NCI-H1092 (cell line): ENCODE data around the gene TUBA1B.
"Not testable (repeated sequence)": the region's sequence is repeated elsewhere in the genome, so short reads cannot be mapped to it uniquely, and the experiment has no call there.

Experiments used
- DNase-seq: peaks from one replicate; lab custom pipeline; 2025; lab: John Stamatoyannopoulos, UW

The TUBA1B gene

DNA sequence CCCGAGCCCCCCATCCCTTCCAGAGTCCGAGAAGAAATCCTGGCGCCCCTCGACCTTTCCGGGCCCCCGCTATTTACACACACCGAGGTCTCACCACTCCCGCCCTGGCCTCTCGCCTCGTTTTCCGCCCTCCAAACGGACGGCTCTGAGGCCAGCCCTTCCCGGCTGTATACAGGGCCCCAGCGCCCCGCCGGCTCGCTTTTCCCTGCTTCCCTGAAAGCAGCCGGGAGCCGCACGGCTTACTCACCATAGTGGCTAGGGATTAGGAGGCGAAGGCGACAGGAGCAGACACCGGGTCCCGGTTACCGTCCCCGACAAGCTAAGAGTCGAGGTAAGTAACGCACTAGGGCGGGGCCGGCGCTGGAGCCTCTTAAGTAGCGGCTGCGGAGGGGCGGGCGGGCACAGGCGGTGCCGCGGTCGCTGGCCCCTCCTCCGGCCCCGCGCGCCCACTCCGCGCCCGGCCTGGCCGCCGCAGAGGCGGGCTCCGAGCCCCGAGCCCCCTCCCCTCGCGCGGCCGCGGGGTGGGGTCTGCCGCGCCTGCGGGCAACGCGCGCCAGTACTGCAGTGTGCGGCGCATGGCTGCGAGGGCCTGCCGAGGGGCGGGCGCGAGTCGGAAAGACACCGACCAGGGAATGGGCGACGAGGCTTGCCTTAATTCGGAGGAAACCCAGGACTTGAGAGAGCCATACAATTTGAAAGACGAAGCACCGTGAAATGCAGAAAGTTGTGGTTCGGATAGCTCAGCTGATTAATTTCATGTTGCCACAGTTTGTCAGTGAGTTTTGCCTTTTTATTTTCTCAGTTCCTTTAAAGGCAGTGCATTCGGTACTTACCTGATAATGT, at the start of gene TUBA1B:
Gene TUBA1B, minus strand, starts transcription at position 345 of the 843 bp plus-strand sequence. Its CDS starts 95 bp downstream, at position 250.
- peak; percentile 80 for DNase-seq

DNA sequence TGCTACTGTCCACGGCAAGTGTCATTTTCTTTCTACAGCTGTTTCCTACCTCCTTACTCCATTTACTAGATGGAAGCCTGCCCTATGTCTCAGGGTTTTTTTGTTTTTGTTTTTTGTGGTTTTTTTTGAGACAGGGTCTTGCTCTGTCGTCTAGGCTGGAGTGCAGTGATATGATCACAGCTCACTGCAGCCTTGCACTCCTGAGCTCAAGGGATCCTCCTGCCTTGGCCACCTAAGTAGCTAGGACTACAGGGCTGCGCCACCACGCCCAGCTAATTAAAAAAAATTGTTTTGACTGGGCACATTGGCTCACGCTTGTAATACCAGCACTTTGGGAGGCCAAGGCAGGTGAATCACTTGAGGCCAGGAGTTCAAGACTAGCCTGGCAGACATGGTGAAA, 43.0 kb upstream of the TUBA1B start:
- DNase-seq: no peak

DNA sequence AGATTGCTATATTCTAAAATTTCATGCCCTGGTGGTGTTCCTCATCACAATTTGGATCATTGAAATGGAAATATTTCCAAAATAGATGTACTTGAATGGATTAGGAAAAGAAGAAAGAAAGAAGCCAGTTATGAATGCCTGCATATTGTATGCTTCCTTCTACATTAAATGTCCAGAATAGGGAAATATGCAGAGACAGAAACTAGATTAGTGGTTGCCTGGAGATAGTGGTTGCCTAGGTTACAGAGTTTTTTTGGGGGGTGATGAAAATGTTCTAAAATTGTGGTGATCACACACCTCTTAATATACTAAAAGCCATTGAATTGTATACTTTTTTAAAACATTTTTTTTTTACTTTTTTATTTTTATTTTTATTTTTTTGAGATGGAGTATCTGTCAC, 39.7 kb upstream of the TUBA1B start:
- DNase-seq: no peak

GRCh38 chr12:49165114-49165513, 33.9 kb upstream of the TUBA1B start:
- DNase-seq: no peak

DNA sequence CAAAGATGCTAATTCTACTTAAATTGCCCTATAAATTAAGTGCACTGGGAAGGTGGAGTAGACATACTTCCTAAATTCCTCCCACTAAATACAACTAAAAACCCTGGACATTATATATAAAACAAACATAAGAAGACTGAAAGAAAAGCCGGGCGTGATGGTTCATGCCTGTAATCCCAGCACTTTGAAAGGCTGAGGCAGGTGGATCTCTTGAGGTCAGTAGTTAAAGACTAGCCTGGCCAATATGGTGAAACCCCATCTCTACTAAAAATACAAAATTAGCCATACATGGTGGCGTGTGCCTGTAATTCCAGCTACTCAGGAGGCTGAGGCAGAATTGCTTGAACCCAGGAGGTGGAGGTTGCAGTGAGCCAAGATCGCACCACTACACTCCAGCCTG, 30.7 kb upstream of the TUBA1B start:
- not testable (repeated sequence) for DNase-seq

GRCh38 chr12:49161092-49161795, 30.0 kb upstream of the TUBA1B start:
- DNase-seq: no peak

DNA sequence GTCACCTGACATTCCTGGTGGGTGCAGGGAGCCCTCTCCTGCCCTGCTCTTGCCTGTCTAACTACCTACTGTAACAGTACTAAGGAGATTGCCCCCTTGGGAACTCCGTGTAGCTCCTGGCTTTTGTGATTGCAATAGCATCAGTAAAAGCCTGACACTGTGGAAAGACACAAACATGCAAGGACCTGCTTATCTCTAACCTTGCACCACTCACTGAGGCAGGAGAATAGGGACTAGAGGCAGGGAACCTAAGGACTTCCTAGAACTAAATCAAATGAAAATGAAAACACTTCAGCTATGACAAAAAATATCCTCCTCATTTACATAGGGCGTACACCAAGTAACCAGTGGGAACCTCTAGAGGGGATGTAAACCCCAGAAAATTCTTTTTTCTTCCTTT, 29.2 kb upstream of the TUBA1B start:
- DNase-seq: no peak

- DNase-seq: no peak
Measured at GRCh38 chr12:49154221-49154620, 23.0 kb upstream of the TUBA1B start.

DNA sequence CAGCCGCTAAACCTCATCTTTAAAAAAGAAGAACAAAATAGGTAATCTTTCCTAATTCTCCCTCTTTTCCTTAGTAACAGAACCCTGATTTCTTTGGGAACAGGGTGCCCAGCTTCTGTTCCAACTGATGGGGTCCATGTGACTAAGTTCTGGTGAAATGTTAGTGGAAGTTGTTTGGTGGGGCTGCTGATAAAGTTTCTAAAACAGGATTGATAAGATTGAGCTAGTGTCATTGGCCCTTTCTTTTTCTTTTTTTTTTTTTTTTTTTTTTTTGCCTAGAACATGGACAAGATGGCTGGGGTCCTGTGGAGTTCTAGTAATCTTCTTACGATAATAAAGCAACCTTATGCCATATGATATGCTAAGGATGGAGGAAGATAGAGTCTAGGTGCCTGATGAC, 16.2 kb upstream of the TUBA1B start:
- DNase-seq: no peak

DNA sequence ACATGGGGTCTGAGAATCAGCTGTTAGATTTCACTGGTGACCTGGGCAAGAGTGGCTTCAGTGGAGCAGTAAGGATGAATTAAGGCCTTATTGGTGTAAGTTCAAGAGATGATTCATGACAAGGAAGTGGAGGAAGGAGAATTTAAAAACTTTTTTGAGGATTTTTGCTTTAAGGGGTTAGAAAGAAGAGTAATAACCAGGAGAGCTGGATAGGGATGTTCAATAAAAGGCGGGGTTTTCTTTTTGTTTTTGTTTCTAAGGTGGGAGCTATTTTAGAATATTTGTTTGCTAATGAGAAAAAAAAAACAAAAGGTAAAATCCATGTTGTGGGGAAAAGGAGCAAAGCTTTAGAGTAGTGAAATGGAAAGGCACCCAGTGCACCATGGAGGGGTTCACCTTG, 15.2 kb upstream of the TUBA1B start:
- DNase-seq: no peak

DNA sequence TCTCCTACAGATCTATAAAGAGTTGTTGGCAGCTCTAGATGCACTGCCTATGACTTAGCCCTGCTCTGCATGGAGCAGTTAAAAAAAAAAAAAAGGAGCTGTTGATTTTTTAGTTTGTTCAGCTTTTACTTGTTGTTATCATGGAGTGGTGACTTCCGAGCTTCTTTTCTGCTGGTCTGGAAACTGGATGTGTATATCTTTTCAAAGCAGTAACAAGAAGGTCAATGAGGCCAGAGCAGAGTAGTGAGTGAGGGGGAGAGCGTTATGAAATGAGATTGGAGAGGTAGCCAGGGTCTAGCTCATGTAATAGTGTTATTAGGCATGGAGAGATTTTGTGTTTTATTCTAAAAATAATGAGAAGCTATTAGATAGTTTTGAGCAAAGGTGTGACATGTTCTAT, 13.2 kb upstream of the TUBA1B start:
- DNase-seq: no peak

GRCh38 chr12:49138999-49139398, 7.8 kb upstream of the TUBA1B start:
- no peak for DNase-seq

DNA sequence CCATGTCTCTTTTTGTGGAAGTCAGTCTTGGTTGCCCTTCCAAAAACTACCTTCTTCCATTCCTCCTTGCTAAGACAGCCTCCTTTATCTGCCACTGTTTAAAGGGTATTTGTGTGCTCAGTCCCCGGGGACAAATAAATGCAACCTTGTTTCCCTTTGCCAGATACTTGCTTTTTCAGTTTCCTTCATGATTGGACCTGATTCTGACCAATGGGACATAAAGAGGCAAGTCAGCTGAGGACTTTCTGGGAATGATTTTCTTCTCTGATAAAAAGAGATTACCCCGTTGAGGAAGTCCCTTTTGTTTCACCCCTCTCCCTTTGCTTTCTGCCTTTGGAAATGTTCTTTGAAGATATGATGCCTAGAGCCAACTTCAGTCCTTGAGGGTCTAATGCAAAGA, 7.4 kb upstream of the TUBA1B start:
- DNase-seq: no peak

DNA sequence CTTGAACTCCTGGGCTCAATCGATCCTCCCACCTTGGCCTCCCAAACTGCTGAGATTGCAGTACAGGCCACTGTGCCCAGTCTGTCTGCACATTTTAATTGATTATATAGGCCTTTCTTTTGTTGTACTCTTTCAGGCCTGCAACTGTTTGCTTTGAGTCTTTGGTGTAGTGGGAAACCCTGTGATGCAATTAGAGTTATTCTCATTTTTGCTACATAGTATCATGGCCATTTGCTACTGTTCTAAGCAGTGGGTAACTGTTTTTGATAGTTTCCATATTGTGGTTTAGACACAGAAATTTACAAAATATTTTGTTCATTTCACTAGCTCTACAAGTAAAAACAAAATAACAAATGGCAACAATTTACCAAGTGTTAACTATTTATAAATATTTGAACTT, 6.3 kb upstream of the TUBA1B start:
- DNase-seq: no peak

GRCh38 chr12:49136997-49137396, 5.8 kb upstream of the TUBA1B start:
- not testable (repeated sequence) for DNase-seq

GRCh38 chr12:49133590-49133989, 2.4 kb upstream of the TUBA1B start:
- DNase-seq: no peak

GRCh38 chr12:49133014-49133413, 1.8 kb upstream of the TUBA1B start:
- DNase-seq: no peak

DNA sequence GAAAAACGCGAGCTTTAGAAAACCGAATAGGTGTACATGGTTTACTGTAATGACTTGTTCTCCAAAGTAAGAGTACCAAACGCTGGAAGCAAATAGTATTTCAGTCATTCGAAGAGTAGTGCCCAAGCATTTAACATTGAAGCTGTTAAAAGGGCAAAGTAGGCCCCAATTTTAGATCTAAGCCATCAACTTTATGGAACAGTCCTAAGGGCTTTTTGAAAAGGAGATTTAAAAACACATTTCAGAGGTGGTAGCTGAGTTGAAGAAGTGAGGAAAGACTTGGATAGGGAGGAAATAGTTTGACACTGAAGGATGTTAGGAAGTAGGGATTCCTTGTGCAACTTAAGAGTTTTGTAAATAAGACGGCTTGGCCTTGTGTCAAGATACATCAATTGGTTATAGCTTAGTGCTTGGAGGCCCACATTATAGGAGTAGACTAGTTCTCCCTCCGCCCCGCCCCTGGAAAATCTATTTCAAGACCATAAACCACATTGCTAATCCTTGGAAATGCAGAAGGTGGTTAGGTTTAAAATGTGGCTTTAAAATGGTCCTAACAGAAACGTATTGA, 783 bp upstream of the TUBA1B start:
- DNase-seq: peak; percentile 25

DNA sequence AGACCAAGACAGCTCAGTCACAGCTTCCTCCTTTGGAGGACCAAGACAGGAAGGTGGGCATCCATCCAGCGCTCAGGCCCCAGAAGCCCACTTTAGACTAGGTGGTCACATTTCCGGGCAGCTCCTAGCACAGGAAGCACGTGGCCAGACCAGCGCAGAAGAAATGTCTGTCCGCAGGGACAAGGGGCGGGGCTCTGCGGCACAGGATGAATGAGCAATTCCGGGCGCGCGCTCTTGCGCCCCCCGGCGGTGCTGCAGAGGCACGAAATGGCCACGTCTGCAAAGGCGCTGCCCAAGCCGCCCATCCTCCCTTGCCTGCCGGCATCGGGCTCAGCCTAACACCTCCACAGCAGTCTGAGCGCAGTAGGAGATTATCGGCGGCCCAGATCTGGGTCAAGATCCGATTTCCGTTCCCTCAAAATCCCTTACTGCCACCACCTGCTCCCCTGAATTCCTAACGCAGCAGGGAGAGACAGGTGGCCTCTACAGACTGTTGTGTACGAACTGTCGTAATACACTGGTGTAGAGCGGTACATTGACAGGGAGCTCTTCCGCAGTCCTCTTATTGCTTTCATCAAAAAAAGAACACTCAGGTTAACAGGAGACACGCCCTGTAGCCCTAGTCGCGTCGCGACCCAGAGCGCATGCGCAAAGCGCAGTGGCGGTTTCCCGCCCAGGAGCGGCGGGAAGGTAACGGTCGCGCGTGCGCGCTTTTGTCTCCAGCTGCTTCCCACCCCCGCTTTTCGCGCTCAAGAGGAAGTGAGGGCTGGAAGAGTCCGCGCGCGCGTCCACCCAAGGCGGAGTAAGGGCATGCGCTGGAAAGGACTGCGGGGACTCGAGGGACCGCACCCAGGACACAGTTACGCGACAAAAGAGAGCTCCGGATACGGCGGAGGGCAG, 794 bp downstream of the TUBA1B start:
- DNase-seq: peak; percentile 78

DNA sequence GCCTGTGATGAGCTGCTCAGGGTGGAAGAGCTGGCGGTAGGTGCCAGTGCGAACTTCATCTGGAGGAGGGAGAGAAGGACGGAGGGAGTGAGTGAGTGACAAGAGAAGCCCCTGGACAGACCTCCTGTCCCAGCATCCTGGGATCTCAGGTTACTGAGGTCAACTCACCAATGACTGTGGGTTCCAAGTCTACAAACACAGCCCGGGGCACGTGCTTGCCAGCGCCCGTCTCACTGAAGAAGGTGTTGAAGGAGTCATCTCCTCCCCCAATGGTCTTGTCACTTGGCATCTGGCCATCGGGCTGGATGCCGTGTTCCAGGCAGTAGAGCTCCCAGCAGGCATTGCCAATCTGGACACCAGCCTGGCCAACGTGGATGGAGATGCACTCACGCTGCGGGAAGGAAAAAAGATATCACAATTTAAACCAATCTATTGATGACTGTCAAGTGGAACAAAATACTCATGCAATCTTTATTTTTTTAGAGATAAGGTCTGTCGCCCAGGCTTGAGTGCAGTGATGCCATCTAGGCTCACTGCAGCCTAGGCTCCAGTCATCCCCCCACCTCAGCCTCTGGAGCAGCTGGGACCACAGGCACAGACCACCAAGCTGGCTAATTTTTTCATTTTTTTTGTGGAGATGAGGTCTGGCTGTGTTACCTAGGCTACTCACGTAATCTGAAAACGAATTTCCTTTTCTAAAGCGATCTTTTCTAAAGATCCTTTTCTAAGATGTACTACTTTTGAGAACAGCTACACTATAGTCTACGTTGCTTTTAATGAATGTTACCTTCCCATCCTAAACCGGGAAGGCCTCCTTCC, 1.7 kb downstream of the TUBA1B start:
- no peak for DNase-seq

DNA sequence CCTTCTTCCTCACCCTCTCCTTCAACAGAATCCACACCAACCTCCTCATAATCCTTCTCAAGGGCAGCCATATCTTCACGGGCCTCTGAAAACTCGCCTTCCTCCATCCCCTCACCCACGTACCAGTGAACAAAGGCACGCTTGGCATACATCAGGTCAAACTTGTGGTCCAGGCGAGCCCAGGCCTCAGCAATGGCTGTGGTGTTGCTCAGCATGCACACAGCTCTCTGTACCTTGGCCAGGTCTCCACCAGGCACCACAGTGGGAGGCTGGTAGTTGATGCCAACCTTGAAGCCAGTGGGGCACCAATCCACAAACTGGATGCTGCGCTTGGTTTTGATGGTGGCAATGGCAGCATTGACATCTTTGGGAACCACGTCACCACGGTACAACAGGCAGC, 3.2 kb downstream of the TUBA1B start:
- DNase-seq: not testable (repeated sequence)
